ENCODE data around the gene R3HDM2. TPM values are rescaled to one million over a fixed set of nuclear protein-coding genes. Genes with fewer than 3 reads are reported as not detected.

R3HDM2 gene
- polyA plus RNA-seq, 6 donors from 2014 or later = 2.9 to 20.4 (median 10.2) TPM

DNA sequence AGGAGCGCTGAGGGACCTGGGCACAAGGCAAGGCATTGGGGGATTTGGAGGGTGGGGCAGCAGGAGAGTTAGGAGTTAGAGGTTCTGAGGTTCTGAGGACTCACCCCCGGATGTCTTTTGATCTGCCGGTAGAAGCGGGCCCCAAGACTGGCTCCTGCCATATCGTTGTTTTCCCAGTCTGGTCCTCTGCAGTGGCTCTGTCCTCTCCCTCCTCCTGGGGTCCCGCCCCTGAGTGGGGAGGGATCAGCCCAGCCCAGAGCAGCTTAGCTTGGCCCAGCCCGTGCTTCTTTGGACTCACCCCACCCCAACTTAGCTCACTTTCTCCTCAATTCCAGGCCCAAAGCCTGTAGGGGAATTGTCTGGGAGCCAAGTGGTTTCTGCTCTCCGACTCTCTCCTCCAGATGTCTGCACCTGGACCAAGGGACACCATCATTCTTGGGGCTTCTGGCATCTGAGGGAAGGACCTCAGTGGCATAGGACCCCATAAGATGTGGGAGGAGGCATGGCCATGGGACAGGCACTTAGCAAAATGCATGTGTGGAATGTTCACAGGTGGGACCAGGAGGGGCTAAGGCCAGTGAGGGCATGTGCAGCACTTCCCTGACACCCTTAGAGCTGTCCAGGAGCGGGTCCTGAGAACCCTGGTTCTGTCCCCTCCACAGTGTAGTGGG lies 193.8 kb downstream of the R3HDM2 start:
- Mint-ChIP-seq H3K4me3 (peak overlapping the region; percentile 74 to 99 (median 88)), H3K9me3 (peaks cover 0 to 1% (median 0%) of the 10 kb centered on the region in 7 donors), H3K36me3 (peaks cover 6 to 23% of the 10 kb centered on the region in 2 donors), H3K4me1 (peaks cover 81 to 94% (median 94%) of the 10 kb centered on the region in 3 donors), H3K27ac (peak overlapping the region in 3 of 6 donors; percentile 66 to 92 (median 92)), H3K27me3 (peaks cover 22 to 35% (median 26%) of the 10 kb centered on the region in 3 donors)
- ATAC-seq (ENCODE audit: low read depth in 2 of 2) = no peak
- DNase-seq = no peak

DNA sequence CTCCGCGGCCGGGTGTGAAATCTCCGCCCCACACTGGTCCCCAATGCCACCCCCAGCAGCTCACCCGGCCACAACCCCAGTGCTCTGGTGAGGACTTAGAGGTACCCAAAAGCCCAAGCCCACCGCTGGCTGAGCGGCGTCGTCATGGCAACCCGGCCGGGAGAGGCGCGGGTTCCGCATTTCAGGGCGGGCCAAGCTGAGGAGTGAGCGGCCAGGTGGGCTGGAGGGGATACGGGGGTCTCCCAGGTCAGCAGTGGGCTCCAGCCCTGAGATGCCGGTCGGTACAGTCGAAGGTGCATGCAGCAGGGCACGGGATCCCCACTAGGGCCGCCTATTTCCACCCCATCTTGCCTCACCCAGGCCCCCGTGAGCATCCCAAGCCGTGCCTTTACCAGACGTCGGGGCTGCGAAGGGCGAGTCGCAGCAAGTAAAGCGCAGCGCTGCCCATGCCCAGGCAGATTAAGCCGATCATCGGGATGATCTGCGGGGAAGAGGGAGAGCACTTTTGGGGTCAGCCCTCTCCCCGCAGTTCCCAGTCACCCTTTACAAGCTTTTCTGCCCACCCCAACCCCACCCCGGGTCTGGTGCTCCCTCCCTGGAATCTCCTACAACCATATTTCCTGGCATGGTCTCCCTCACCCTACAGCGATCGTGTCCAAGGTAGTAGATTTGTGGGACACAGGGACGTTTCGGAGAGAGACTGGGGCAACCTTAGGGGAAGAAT lies 194.5 kb downstream of the R3HDM2 start:
- Mint-ChIP-seq H3K4me1 (peaks cover 76 to 94% (median 94%) of the 10 kb centered on the region in 3 donors), H3K9me3 (peaks cover 0 to 1% (median 0%) of the 10 kb centered on the region in 7 donors), H3K27me3 (peaks cover 22 to 32% (median 26%) of the 10 kb centered on the region in 3 donors), H3K36me3 (peaks cover 6 to 23% of the 10 kb centered on the region in 2 donors), H3K27ac (peak overlapping the region in 5 of 6 donors; percentile 50 to 98 (median 92)), H3K4me3 (peak overlapping the region; percentile 65 to 99 (median 84))
- ATAC-seq (ENCODE audit: low read depth in 2 of 2) (no peak), DNase-seq (peak; percentile 56)

DNA sequence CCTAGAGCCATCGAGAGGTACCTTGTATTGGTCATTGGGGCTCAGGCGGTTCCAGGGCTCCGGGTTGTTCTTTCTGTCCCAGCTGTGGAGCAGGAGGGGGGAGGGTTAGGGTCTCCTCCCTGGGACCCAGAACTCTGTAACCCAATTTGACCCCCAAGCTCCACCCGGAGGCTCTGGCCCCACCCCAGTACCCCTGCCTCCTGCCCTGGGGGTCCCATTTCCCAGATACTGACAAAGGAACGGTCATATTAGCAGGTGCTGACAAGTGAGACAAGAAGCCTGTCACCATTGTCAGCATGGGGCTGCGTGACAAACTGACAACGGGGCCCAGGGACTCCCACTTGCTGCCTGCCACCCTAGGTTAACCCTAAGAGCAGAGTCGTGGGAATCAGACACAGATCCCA lies 195.1 kb downstream of the R3HDM2 start:
- H3K4me1 Mint-ChIP-seq = peaks cover 70 to 94% (median 94%) of the 10 kb centered on the region in 3 donors
- no peak for DNase-seq
- peak overlapping the region in 5 of 6 donors; percentile 50 to 98 (median 92) for H3K27ac Mint-ChIP-seq
- no peak for ATAC-seq (ENCODE audit: low read depth in 2 of 2)
- H3K4me3 Mint-ChIP-seq = peak overlapping the region in 7 of 8 donors; percentile 64 to 91 (median 74)
- peaks cover 0 to 1% (median 0%) of the 10 kb centered on the region in 7 donors for H3K9me3 Mint-ChIP-seq
- H3K36me3 Mint-ChIP-seq = peaks cover 6 to 23% of the 10 kb centered on the region in 2 donors
- peaks cover 21 to 28% (median 26%) of the 10 kb centered on the region in 3 donors for H3K27me3 Mint-ChIP-seq

DNA sequence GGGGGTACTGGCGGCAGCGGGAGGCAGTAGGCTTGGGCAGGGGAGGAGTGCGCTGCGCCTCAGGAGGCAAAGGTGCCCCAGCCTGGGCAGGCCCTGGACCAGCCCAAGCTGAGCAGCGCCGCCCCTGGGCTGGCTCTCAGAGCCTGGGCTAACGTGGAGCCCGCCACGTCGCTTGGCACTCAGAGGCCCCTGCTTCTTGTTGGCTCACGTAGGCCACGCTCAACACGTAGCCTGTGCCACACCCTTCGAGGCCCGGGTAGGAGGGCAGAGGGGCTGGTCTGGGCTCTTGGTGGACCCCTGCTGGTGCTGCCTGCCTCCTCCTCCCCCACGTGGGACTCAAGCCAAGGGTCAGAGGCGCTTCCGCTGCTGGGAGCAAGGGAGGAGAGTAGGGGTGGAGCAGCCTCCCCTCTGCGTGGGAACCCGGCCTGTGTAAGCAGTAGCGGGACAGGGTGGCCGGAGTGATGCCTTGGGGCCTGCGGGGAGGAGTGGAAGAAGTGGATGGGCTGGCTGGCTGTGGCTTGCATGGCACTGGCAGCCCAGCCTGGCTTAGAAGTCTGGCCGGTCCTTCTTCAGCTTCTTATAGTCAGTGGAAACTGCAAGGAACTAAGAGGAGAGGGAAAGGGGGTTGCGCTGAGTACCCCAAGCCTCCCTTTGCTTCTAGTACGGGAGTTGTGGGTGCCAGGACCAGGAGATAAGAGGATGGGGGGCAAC lies 195.7 kb downstream of the R3HDM2 start:
- peaks cover 70 to 94% (median 94%) of the 10 kb centered on the region in 3 donors for H3K4me1 Mint-ChIP-seq
- no peak for DNase-seq
- H3K4me3 Mint-ChIP-seq = peak overlapping the region; percentile 73 to 92 (median 86)
- H3K27ac Mint-ChIP-seq = peak overlapping the region in 5 of 6 donors; percentile 91 to 98 (median 96)
- H3K27me3 Mint-ChIP-seq = peaks cover 15 to 26% (median 24%) of the 10 kb centered on the region in 3 donors
- H3K9me3 Mint-ChIP-seq = peaks cover 0 to 1% (median 0%) of the 10 kb centered on the region in 7 donors
- peaks cover 6 to 28% of the 10 kb centered on the region in 2 donors for H3K36me3 Mint-ChIP-seq
- peak; percentile 34 to 39 for ATAC-seq (ENCODE audit: low read depth in 2 of 2)

DNA sequence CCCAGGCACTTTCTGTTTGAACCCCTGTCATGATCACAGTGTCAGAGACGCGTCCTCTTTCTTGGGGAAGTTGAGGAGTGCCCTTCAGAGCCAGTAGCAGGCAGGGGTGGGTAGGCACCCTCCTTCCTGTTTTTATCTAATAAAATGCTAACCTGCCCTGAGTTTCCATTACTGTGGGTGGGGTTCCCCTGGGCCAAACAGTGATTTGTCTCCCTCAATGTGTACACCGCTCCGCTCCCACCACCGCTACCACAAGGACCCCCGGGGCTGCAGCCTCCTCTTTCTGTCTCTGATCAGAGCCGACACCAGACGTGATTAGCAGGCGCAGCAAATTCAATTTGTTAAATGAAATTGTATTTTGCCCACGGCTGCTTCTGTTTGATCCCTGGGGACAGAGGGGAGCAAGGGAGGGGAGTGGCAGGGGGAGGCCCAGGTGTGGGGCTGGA lies 196.2 kb downstream of the R3HDM2 start:
- peak overlapping the region; percentile 91 to 98 (median 95) for H3K27ac Mint-ChIP-seq
- H3K4me1 Mint-ChIP-seq = peaks cover 72 to 94% (median 94%) of the 10 kb centered on the region in 3 donors
- H3K4me3 Mint-ChIP-seq = peak overlapping the region; percentile 73 to 92 (median 86)
- ATAC-seq (ENCODE audit: low read depth in 2 of 2) (peak; percentile 73 to 76), DNase-seq (peak; percentile 77)
- H3K9me3 Mint-ChIP-seq = peaks cover 0 to under 1% (median 0%) of the 10 kb centered on the region in 7 donors
- H3K36me3 Mint-ChIP-seq = peaks cover 6 to 30% of the 10 kb centered on the region in 2 donors
- H3K27me3 Mint-ChIP-seq = peaks cover 14 to 24% (median 23%) of the 10 kb centered on the region in 3 donors

DNA sequence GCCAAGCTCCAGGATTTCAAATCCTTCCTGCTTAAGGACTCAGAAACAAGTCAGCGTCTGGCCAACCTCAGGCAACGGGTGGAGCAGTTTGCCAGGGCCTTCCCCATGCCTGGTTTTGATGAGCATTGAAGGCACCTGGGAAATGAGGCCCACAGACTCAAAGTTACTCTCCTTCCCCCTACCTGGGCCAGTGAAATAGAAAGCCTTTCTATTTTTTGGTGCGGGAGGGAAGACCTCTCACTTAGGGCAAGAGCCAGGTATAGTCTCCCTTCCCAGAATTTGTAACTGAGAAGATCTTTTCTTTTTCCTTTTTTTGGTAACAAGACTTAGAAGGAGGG lies 196.6 kb downstream of the R3HDM2 start:
- DNase-seq (no peak), ATAC-seq (ENCODE audit: low read depth in 2 of 2) (no peak)
- Mint-ChIP-seq H3K4me3 (peak overlapping the region; percentile 73 to 92 (median 86)), H3K4me1 (peaks cover 72 to 94% (median 94%) of the 10 kb centered on the region in 3 donors), H3K27ac (peak overlapping the region; percentile 91 to 98 (median 95)), H3K27me3 (peaks cover 10 to 24% (median 19%) of the 10 kb centered on the region in 3 donors), H3K9me3 (no peaks in the 10 kb centered on the region), H3K36me3 (peaks cover 6 to 30% of the 10 kb centered on the region in 2 donors)

DNA sequence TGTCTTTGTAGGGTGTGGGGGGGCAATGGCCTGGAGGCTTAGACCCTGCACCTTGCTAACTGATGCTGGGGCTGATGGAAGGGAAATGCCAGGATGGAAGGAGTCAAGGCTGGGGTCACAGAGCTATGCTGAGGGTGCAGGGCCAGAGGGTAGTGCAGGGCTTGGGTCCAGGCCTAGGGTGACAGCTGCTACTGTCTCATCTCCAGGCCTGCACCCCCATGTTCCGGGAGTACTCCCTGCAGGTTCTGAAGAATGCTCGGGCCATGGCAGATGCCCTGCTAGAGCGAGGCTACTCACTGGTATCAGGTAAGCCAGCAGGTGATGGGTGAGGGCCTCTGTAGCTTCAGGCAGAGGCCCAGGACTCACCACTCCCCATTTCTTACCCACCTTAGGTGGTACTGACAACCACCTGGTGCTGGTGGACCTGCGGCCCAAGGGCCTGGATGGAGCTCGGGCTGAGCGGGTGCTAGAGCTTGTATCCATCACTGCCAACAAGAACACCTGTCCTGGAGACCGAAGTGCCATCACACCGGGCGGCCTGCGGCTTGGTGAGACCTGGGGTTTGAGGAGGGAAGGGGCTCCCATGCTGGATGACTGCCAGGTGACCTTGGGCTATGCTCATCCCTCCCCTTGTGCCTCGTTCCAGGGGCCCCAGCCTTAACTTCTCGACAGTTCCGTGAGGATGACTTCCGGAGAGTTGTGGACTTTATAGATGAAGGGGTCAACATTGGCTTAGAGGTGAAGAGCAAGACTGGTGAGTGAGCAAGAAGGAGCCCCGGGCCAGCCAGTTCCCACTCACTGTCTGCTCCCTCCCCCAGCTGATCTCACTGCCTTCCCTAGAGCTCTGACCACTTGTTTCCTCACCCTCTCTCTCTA lies 197.2 kb downstream of the R3HDM2 start:
- peak overlapping the region in 7 of 8 donors; percentile 78 to 98 (median 88) for H3K4me3 Mint-ChIP-seq
- no peaks in the 10 kb centered on the region for H3K9me3 Mint-ChIP-seq
- ATAC-seq (ENCODE audit: low read depth in 2 of 2) = no peak
- peaks cover 5 to 20% (median 13%) of the 10 kb centered on the region in 3 donors for H3K27me3 Mint-ChIP-seq
- H3K36me3 Mint-ChIP-seq = peaks cover 6 to 30% of the 10 kb centered on the region in 2 donors
- peak overlapping the region; percentile 91 to 98 (median 95) for H3K27ac Mint-ChIP-seq
- H3K4me1 Mint-ChIP-seq = peaks cover 74 to 94% (median 93%) of the 10 kb centered on the region in 3 donors
- no peak for DNase-seq

DNA sequence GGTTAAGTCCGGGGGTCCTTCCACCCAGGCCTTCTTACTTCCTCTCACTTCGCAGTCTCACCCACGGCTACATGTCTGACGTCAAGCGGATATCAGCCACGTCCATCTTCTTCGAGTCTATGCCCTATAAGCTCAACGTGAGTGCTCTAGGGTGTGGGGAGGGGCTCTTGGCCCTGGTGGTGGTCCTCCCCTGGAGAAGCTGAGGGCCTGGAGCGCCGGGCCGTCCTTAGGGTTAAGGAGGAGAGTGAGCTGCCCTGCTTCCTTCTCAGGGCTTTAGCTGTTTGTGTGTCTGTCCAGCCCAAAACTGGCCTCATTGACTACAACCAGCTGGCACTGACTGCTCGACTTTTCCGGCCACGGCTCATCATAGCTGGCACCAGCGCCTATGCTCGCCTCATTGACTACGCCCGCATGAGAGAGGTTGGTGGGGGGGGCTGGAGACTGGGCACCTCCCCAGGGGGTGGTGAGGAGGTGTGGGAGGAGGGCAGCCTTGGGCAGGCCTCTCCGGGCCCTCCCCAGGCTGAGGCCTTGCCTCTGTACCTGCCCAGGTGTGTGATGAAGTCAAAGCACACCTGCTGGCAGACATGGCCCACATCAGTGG lies 198.6 kb downstream of the R3HDM2 start:
- Mint-ChIP-seq H3K4me1 (peaks cover 69 to 91% (median 89%) of the 10 kb centered on the region in 3 donors), H3K36me3 (peaks cover 6 to 30% of the 10 kb centered on the region in 2 donors), H3K27ac (peak overlapping the region in 2 of 6 donors; percentile 19 to 92), H3K27me3 (peaks cover 3 to 7% (median 4%) of the 10 kb centered on the region in 3 donors), H3K4me3 (peak overlapping the region in 6 of 8 donors; percentile 11 to 98 (median 72)), H3K9me3 (no peaks in the 10 kb centered on the region)
- DNase-seq (no peak), ATAC-seq (ENCODE audit: low read depth in 2 of 2) (no peak)

DNA sequence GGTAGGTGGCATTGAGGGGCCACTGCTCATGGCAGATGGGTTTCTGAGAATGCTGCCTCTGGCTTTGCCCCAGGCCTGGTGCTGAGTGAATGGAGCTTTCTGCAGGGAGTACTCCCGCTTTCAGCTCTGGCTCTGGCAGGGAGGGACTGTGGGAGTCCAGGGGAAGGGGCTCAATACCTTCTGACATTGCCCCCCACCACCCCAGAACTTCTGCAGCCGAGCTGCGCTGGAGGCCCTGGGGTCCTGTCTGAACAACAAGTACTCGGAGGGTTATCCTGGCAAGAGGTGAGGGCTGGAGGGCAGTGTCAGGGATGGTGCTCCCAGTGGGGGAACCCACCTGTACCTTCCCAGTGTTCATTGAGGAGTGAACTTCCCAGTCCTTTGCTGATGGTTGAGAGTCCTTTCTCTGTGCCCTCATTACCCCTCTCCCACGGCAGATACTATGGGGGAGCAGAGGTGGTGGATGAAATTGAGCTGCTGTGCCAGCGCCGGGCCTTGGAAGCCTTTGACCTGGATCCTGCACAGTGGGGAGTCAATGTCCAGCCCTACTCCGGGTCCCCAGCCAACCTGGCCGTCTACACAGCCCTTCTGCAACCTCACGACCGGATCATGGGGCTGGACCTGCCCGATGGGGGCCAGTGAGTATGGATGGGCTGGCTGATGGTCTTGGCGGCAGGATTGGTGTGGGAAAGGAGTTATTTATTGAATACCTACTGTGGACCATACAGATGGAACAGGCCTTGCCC lies 199.4 kb downstream of the R3HDM2 start:
- peaks cover 6 to 30% of the 10 kb centered on the region in 2 donors for H3K36me3 Mint-ChIP-seq
- peak overlapping the region in 3 of 6 donors; percentile 11 to 79 (median 33) for H3K27ac Mint-ChIP-seq
- H3K4me3 Mint-ChIP-seq = peak overlapping the region; percentile 96 to 99 (median 98)
- DNase-seq (no peak), ATAC-seq (ENCODE audit: low read depth in 2 of 2) (no peak)
- peaks cover 4% of the 10 kb centered on the region in 3 donors for H3K27me3 Mint-ChIP-seq
- peaks cover 66 to 88% (median 88%) of the 10 kb centered on the region in 3 donors for H3K4me1 Mint-ChIP-seq
- no peaks in the 10 kb centered on the region for H3K9me3 Mint-ChIP-seq

DNA sequence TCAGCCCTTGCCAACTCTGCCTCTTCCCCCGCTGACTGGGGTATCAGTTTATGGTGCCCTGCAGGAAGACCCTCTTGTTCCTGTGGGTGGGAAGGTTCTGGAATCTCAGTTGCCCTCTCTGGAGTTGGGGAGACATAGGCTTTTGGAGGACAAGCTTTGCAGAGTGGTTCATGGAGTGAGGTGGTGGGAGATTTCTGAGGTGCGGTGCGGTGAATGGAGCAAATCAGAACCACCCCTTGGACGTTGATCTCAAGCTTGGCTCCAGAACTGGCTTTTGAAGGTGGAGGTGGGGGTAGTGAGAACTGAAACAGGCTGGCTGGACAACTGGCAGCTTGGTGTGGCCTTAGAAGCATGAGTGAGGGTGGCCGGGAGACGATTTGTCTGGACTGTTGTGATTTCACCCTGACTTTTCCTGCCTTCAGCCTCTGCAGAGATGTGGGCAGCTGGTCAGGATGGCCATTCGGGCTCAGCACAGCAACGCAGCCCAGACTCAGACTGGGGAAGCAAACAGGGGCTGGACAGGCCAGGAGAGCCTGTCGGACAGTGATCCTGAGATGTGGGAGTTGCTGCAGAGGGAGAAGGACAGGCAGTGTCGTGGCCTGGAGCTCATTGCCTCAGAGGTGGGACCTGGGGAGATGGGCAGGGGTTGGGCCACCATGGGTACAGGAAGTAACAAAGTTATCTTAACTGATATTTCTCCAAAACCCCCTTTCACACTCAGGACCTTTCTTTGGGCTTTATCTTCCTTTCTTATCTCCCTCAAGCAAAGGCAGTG lies 200.3 kb downstream of the R3HDM2 start:
- H3K36me3 Mint-ChIP-seq = peaks cover 6 to 30% of the 10 kb centered on the region in 2 donors
- no peak for ATAC-seq (ENCODE audit: low read depth in 2 of 2)
- no peak for DNase-seq
- H3K4me3 Mint-ChIP-seq = peak overlapping the region; percentile 96 to 99 (median 98)
- H3K9me3 Mint-ChIP-seq = peaks cover 0 to 2% (median 0%) of the 10 kb centered on the region in 7 donors
- peaks cover 66 to 88% (median 88%) of the 10 kb centered on the region in 3 donors for H3K4me1 Mint-ChIP-seq
- H3K27me3 Mint-ChIP-seq = peaks cover 3 to 13% (median 6%) of the 10 kb centered on the region in 3 donors
- H3K27ac Mint-ChIP-seq = peak overlapping the region in 4 of 6 donors; percentile 66 to 93 (median 84)
